CD4-positive, CD25-positive, alpha-beta regulatory T cell (primary cell): ENCODE measurements around the gene GRM2. TPM values are rescaled to one million over a fixed set of nuclear protein-coding genes. Genes with fewer than 3 reads are reported as not detected.
A peak's percentile ranks its signal among the peaks of the same experiment; 100 is the strongest.

ENCODE experiments used
- ATAC-seq, 2 donors: fragments of 150-1000 bp; cut with Tn5 transposase; one replicate each; pipeline ENCODE4 v1.10.0; 2021; ENCODE audit warnings: low read depth in 2 of 2, moderate number of reproducible peaks in 2 of 2, moderate library complexity in 1 of 2
- DNase-seq, 3 donors: peaks; one replicate each; pipeline versions ENCODE4 v3.0.0 to v3.0.0-alpha.2; 2012 to 2022; ENCODE audit warnings: mixed read lengths in 1 of 3
- H3K27ac ChIP-seq: one replicate; pipeline ENCODE4 v1.7.0; 2013; ENCODE audit warnings: mild to moderate bottlenecking, low read length; ENCODE audit not compliant: insufficient read depth, poor library complexity, severe bottlenecking
- H3K27me3 ChIP-seq: one replicate; pipeline ENCODE4 v1.7.0; 2013; ENCODE audit warnings: low read length; ENCODE audit not compliant: control insufficient read depth, insufficient read depth
- H3K36me3 ChIP-seq: one replicate; pipeline ENCODE4 v1.7.0; 2013; ENCODE audit warnings: mild to moderate bottlenecking, low read length, moderate library complexity; ENCODE audit not compliant: control insufficient read depth, insufficient read depth
- H3K4me1 ChIP-seq: 2 replicates; pipeline ENCODE4 v1.7.0; 2013; ENCODE audit warnings: mild to moderate bottlenecking, low read length; ENCODE audit not compliant: insufficient read depth, control insufficient read depth, poor library complexity, severe bottlenecking
- H3K4me3 ChIP-seq: one replicate; pipeline ENCODE4 v1.7.0; 2013; ENCODE audit warnings: low read depth, mild to moderate bottlenecking, low read length, moderate library complexity
- H3K9me3 ChIP-seq, 2 experiments: 1 replicate in 1 of 2; 2 replicates in 1 of 2; pipeline ENCODE4 v1.7.0; 2013; ENCODE audit warnings: low read length in 2 of 2, mild to moderate bottlenecking in 1 of 2, moderate library complexity in 1 of 2; ENCODE audit not compliant: control insufficient read depth in 2 of 2
- H3K27ac Mint-ChIP-seq, 3 donors: one replicate each; pipeline ENCODE4 v1.8.0; 2020 to 2022; ENCODE audit warnings: mild to moderate bottlenecking in 3 of 3, mixed read lengths in 3 of 3, moderate library complexity in 2 of 3
- H3K27me3 Mint-ChIP-seq: one replicate; pipeline ENCODE4 v1.8.0; 2022; ENCODE audit warnings: mild to moderate bottlenecking, mixed read lengths
- H3K36me3 Mint-ChIP-seq: one replicate; pipeline ENCODE4 v1.8.0; 2020; ENCODE audit warnings: mixed read lengths
- H3K4me1 Mint-ChIP-seq, 4 donors: one replicate each; pipeline ENCODE4 v1.8.0; 2020 to 2022; ENCODE audit warnings: mixed read lengths in 4 of 4, mild to moderate bottlenecking in 1 of 4
- H3K4me3 Mint-ChIP-seq, 4 donors: one replicate each; pipeline ENCODE4 v1.8.0; 2020 to 2022; ENCODE audit warnings: mild to moderate bottlenecking in 4 of 4, mixed read lengths in 4 of 4, moderate library complexity in 3 of 4
- H3K9me3 Mint-ChIP-seq, 7 donors: one replicate each; pipeline ENCODE4 v1.8.0; 2020 to 2022; ENCODE audit warnings: mixed read lengths in 7 of 7, mild to moderate bottlenecking in 3 of 7, moderate library complexity in 2 of 7
- polyA plus RNA-seq, 4 donors: library from polyadenylated mRNA; unstranded; fragments of 300-500 nt; fragmentation: Illumina TruSeq; gene quantifications; one replicate each; pipeline ENCODE4 v1.2.3, GENCODE V29; 2021
- total RNA-seq: library from RNA; stranded (reverse); gene quantifications from one replicate; pipeline ENCODE4 v1.2.3, GENCODE V29; 2022

The GRM2 gene
- total RNA-seq, result 3.0 TPM
- polyA plus RNA-seq, result under 1 TPM in 1 of 4 donors, not detected in 3; 0.29 TPM

- Mint-ChIP-seq H3K27ac (no peak within 1 kb of the TSS), H3K36me3 (peaks cover 15% of the 10 kb centered on the region)
- no peaks in the 10 kb centered on the region for H3K9me3 ChIP-seq
Measured at GRCh38 chr3:51706788-51707731, at the start of gene GRM2. GRM2 (plus strand) TSS chr3:51707068; CDS start chr3:51708984, 1,916 bp downstream.

GRCh38 chr3:51657234-51657633 is 49.6 kb upstream of the GRM2 start:
- H3K27me3 ChIP-seq, result no peaks in the 10 kb centered on the region
- peaks cover 50% of the 10 kb centered on the region for H3K36me3 Mint-ChIP-seq
- no peak overlapping the region for H3K27ac ChIP-seq
- DNase-seq (no peak), ATAC-seq (no peak)
- peaks cover 0 to 5% (median 1%) of the 10 kb centered on the region in 4 donors for H3K4me1 Mint-ChIP-seq
- no peak overlapping the region for H3K4me3 Mint-ChIP-seq
- H3K9me3 ChIP-seq, result no peaks in the 10 kb centered on the region
- H3K4me3 ChIP-seq, result no peak overlapping the region
- H3K27ac Mint-ChIP-seq, result peak overlapping the region in 2 of 3 donors; percentile 65 to 75
- peaks cover 0 to 4% (median 0%) of the 10 kb centered on the region in 7 donors for H3K9me3 Mint-ChIP-seq
- peaks cover 51% of the 10 kb centered on the region for H3K36me3 ChIP-seq
- no peaks in the 10 kb centered on the region for H3K4me1 ChIP-seq
- H3K27me3 Mint-ChIP-seq, result no peaks in the 10 kb centered on the region

More at GRCh38 chr3:51706788-51707731, at the start of gene GRM2:
- Mint-ChIP-seq H3K4me1 (peaks cover 0 to 35% (median 16%) of the 10 kb centered on the region in 4 donors), H3K9me3 (peaks cover 0 to 2% (median 0%) of the 10 kb centered on the region in 7 donors), H3K4me3 (peak within 1 kb of the TSS in 1 of 4 donors; percentile 56), H3K27me3 (no peaks in the 10 kb centered on the region)
- Histone ChIP-seq H3K27ac (no peak within 1 kb of the TSS), H3K36me3 (peaks cover 23% of the 10 kb centered on the region), H3K27me3 (no peaks in the 10 kb centered on the region), H3K4me1 (no peaks in the 10 kb centered on the region), H3K4me3 (no peak within 1 kb of the TSS)
- peak in 1 of 3 donors; percentile 8 for DNase-seq
- ATAC-seq, result no peak

GRCh38 chr3:51659942-51660341 is 46.9 kb upstream of the GRM2 start:
- no peaks in the 10 kb centered on the region for H3K27me3 ChIP-seq
- no peaks in the 10 kb centered on the region for H3K4me1 ChIP-seq
- no peak overlapping the region for H3K27ac Mint-ChIP-seq
- H3K36me3 Mint-ChIP-seq, result peaks cover 59% of the 10 kb centered on the region
- no peak overlapping the region for H3K27ac ChIP-seq
- ATAC-seq (no peak), DNase-seq (no peak)
- H3K4me1 Mint-ChIP-seq, result peaks cover 0 to 6% (median 0%) of the 10 kb centered on the region in 4 donors
- H3K36me3 ChIP-seq, result peaks cover 62% of the 10 kb centered on the region
- H3K4me3 ChIP-seq, result no peak overlapping the region
- H3K27me3 Mint-ChIP-seq, result no peaks in the 10 kb centered on the region
- H3K4me3 Mint-ChIP-seq, result no peak overlapping the region
- no peaks in the 10 kb centered on the region for H3K9me3 Mint-ChIP-seq
- no peaks in the 10 kb centered on the region for H3K9me3 ChIP-seq

GRCh38 chr3:51662456-51662855 is 44.4 kb upstream of the GRM2 start:
- H3K27ac Mint-ChIP-seq, result peak overlapping the region in 1 of 3 donors; percentile 33
- Histone ChIP-seq H3K4me1 (no peaks in the 10 kb centered on the region), H3K27me3 (no peaks in the 10 kb centered on the region), H3K4me3 (no peak overlapping the region), H3K27ac (no peak overlapping the region), H3K36me3 (peaks cover 47% of the 10 kb centered on the region), H3K9me3 (no peaks in the 10 kb centered on the region)
- H3K36me3 Mint-ChIP-seq, result peaks cover 49% of the 10 kb centered on the region
- DNase-seq (no peak), ATAC-seq (no peak)
- peaks cover 0 to 6% (median 2%) of the 10 kb centered on the region in 4 donors for H3K4me1 Mint-ChIP-seq
- no peaks in the 10 kb centered on the region for H3K27me3 Mint-ChIP-seq
- no peak overlapping the region for H3K4me3 Mint-ChIP-seq
- H3K9me3 Mint-ChIP-seq, result no peaks in the 10 kb centered on the region

GRCh38 chr3:51668756-51669155 is 38.1 kb upstream of the GRM2 start:
- H3K36me3 ChIP-seq, result no peaks in the 10 kb centered on the region
- DNase-seq, result no peak
- peaks cover 13 to 53% (median 36%) of the 10 kb centered on the region in 4 donors for H3K4me1 Mint-ChIP-seq
- H3K4me3 ChIP-seq, result no peak overlapping the region
- peaks cover 42% of the 10 kb centered on the region for H3K4me1 ChIP-seq
- peaks cover 5% of the 10 kb centered on the region for H3K27me3 Mint-ChIP-seq
- ATAC-seq, result no peak
- H3K9me3 Mint-ChIP-seq, result no peaks in the 10 kb centered on the region
- peak overlapping the region; percentile 77 to 93 (median 84) for H3K27ac Mint-ChIP-seq
- no peaks in the 10 kb centered on the region for H3K27me3 ChIP-seq
- H3K27ac ChIP-seq, result no peak overlapping the region
- peaks cover 7% of the 10 kb centered on the region for H3K36me3 Mint-ChIP-seq
- no peaks in the 10 kb centered on the region for H3K9me3 ChIP-seq
- H3K4me3 Mint-ChIP-seq, result peak overlapping the region in 3 of 4 donors; percentile 69 to 94 (median 83)

- DNase-seq (peak; percentile 70 to 82 (median 73)), ATAC-seq (no peak)
- Mint-ChIP-seq H3K4me3 (peak overlapping the region; percentile 83 to 94 (median 92)), H3K27ac (peak overlapping the region in 2 of 3 donors; percentile 89 to 93), H3K9me3 (no peaks in the 10 kb centered on the region), H3K27me3 (peaks cover 5% of the 10 kb centered on the region), H3K4me1 (peaks cover 13 to 60% (median 38%) of the 10 kb centered on the region in 4 donors), H3K36me3 (peaks cover 5% of the 10 kb centered on the region)
- Histone ChIP-seq H3K27ac (peak overlapping the region; percentile 89), H3K36me3 (peaks cover 3% of the 10 kb centered on the region), H3K9me3 (no peaks in the 10 kb centered on the region), H3K27me3 (no peaks in the 10 kb centered on the region), H3K4me1 (peaks cover 49% of the 10 kb centered on the region), H3K4me3 (peak overlapping the region; percentile 78)
Measured at GRCh38 chr3:51669241-51670052, 37.4 kb upstream of the GRM2 start.

- Mint-ChIP-seq H3K27ac (peak overlapping the region; percentile 48 to 93 (median 89)), H3K36me3 (peaks cover 3% of the 10 kb centered on the region), H3K4me3 (peak overlapping the region; percentile 83 to 94 (median 92)), H3K27me3 (peaks cover 5% of the 10 kb centered on the region), H3K9me3 (no peaks in the 10 kb centered on the region), H3K4me1 (peaks cover 13 to 68% (median 45%) of the 10 kb centered on the region in 4 donors)
- peak overlapping the region; percentile 78 for H3K4me3 ChIP-seq
- H3K36me3 ChIP-seq, result peaks cover 4% of the 10 kb centered on the region
- ATAC-seq (no peak), DNase-seq (peak; percentile 11 to 36 (median 33))
- H3K27ac ChIP-seq, result peak overlapping the region; percentile 89
- H3K4me1 ChIP-seq, result peaks cover 57% of the 10 kb centered on the region
- H3K9me3 ChIP-seq, result no peaks in the 10 kb centered on the region
- H3K27me3 ChIP-seq, result no peaks in the 10 kb centered on the region
Measured at GRCh38 chr3:51670053-51670822, 36.6 kb upstream of the GRM2 start.
